Suppressor macrophage (primary cell): ENCODE data around the gene COL4A2.
"Not testable (repeated sequence)": the region's sequence is repeated elsewhere in the genome, so short reads cannot be mapped to it uniquely, and the experiment has no call there.

ENCODE experiments used
- DNase-seq, 4 experiments: peaks; one replicate each; pipeline ENCODE4 v3.0.0-alpha.2; 2020 to 2022

The COL4A2 gene

DNA sequence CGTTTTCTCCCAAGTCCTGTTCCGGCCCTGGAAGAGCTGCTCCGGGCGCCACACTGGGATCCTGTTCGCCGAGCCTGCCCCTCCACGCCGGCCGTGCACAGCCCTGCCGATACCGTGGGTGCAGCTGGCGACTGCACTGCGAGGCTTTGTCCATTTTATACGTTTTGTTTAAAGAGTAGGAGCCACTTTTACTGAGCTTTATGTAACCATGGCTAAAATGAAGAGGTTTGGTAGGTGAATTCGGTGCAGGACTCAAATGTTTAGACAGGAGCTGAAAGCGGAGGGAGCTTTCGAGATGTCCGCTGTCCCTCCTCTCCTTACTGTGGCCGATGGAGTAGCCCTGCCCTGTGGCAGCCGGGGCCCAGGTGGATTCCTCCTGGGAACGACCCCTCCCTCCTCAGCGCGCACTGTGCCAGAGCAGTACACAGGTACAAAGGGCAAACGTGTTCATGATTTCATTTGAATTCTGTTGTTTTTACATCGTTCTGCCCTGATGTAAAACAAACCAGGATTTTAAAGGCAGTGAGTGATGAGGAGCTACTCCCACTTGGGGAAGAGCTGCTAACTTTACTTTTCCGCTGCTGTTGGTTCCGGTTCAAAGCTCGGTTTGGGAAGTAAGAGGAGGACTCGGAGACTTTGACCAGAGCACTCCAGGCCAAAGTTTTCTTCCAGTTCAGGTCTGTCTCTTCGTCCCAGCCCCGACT is 1.7 kb downstream of the COL4A2 start:
- DNase-seq: no peak

DNA sequence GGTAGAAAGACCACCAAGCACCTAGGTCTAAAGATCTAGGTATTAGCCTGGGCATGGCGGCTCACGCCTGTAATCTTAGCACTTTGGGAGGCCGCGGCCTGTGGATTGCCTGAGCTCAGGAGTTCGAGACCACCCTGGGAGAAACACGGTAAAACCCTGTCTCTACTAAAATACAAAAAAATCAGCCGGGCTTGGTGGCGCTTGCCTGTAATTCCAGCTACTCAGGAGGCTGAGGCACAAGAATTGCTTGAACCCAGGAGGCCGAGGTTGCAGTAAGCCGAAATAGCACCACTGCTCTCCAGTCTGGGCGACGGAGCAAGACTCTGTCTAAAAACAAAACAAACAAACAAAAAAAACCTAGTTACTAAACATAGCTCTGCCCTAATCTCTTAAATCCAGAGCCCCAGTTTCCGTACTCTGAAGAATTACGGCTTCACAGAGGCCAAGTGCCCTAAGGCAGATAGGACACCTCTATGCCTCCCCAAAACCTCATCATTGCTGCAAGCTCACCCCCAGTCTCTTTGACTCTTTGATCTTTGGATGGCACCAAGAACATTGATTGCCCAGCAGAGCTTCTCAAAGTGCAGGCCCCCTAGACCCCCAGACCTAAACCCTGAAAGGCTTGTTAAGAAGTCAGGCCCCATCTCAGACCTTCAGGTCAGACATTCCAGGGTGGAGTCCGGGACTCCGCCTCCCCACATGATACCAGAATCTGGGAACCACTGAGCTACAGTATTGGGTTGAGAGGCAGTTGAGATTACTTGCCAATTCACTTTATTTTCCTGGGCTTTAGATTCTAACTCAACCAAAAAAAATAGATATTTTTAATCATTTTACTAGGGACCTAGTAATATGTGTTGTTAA is 2.8 kb downstream of the COL4A2 start:
- no peak for DNase-seq

DNA sequence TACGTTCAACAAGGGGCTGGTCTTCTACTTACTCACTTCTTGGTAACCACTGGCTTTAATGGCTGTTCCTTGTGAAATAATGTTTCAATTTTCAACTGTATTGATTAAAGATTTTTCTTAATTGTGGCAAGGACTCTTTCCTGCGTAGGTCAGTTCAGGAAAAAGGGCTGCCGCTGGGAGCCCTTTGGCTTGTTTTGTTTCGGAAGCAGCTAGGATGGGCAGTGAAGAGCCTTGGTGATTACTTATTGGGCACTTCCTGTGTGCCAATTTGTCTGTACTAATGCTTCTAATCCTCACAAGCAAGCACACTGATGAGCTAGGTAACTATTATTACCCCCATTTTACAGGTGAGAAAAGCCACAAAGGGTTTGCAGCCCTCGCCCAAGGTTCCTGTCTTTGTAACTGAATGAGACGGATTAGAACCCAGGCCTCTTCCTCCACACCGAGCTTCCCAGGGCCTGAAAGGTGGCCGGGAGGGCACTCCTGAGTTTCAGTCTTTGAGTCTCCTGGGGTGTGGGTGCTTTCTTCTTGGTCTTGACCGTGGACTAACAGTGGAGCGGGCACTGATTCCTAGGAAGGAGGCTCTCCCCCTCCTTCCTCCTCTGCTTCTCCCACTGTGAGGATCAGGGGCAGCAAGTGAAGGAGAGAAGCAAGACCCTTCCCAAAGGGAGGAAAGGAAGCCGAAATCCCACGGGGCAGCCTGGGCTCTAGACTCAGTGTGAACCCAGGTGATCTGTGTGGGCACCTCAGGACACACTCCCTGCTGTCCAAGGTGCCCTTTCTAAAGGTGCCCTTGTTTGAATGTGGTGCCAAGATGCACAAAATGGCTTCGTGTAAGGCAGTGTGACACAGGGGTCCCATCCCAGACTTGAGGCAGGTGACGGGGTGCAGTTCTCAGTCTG is 3.7 kb downstream of the COL4A2 start:
- DNase-seq: no peak

DNA sequence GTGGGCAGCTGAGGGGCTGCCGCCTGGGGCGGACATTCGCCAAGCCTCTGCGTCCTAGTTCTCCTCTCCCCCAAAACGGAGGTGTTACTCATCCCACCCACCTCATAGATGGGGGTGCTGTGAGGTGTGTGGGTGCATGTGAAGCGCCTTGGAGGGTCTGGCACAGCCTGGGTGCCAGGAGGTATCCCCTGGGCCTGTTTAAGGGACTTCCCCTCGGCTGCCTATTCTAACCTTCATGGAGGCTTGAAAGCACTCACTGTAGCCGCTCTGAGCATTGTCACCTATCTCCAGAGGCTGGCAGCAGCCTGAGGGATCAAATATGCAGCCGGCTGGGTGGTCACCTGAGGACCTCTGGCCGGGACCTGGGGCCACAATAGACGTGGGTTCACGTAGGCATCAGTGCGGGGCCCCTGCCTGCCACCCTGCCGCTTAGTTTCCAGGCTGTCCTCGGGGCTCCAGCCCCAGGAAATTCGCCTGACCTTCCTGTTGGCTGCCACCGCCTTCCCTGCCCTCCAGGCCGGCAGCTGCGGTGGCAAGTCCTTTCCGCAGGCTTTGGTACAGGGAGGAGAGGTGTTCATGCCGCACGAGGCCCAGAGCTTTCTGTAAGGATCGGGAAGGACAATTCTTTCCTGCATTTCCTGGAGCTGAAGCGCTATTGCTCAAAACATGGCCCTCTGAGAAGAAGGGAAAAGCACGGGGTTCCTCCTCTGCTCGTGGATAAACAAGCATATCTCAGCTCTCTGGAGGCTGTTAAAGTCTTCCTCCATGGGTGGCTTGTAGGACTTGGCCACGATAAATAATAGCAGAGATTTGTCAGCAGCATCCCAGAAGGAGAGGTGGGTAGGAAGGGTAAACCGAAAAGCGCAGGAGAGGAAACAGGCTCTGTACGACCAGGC is 4.6 kb downstream of the COL4A2 start:
- DNase-seq: no peak

DNA sequence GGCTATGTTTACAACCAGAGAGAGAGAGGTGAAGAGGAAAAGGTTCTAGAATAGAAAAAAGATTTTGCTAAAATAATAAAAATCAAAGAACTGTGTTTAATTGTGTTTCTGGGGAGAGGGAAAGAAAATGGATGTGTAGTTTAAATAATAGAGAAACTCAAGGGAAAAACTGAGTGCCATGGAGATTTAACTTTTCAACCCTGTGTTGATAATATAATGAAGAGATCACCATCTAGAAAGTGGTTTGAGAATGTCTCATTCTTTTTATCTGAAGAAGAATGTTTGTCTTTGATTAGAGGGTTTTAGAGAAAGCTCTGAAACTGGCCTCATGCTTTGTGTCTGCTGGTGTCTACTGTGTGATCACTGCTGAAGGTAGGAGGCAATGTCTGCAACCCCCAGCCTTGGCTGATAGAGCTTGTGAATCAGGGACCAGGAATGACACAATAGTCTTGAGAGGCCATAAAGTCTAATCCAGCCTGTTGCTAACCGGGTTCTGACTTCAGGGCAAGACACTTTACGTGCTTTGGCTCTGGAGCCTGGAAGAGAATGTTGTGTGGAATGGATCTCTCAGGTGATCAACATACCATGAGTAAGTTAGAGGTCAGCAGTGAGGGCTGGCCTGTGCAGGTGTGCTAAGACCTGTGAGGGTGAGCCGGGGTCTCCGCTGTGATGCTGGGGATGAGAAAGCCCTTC is 5.4 kb downstream of the COL4A2 start:
- no peak for DNase-seq

DNA sequence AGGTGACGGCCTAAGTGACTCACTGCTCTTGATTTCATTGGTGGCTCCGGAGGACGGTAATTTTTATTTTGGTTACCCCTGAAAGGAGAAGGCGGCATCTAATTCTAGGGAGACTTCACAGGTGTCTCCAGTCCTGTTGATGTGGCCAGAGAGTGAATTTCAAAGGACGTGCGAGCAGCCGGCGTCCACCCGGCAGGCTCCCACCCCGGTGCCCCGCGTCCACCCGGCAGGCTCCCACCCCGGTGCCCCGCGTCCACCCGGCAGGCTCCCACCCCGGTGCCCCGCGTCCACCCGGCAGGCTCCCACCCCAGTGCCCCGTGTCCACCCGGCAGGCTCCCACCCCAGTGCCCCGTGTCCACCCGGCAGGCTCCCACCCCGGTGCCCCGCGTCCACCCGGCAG is 6.2 kb downstream of the COL4A2 start:
- DNase-seq: not testable (repeated sequence)

DNA sequence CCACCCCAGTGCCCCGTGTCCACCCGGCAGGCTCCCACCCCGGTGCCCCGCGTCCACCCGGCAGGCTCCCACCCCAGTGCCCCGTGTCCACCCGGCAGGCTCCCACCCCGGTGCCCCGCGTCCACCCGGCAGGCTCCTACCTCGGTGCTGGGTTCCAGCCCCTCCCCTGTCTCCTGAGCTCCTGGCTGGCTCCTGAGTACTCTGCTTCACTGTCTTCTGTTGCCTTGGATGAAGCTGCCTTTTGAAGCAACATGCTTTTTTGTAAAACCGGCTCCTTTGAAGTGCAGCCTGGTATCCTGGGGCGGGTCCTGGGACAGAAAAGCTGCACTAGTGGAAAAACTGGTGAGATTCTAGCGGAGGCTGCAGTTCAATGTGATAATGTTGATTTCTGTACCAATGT is 6.6 kb downstream of the COL4A2 start:
- not testable (repeated sequence) for DNase-seq

DNA sequence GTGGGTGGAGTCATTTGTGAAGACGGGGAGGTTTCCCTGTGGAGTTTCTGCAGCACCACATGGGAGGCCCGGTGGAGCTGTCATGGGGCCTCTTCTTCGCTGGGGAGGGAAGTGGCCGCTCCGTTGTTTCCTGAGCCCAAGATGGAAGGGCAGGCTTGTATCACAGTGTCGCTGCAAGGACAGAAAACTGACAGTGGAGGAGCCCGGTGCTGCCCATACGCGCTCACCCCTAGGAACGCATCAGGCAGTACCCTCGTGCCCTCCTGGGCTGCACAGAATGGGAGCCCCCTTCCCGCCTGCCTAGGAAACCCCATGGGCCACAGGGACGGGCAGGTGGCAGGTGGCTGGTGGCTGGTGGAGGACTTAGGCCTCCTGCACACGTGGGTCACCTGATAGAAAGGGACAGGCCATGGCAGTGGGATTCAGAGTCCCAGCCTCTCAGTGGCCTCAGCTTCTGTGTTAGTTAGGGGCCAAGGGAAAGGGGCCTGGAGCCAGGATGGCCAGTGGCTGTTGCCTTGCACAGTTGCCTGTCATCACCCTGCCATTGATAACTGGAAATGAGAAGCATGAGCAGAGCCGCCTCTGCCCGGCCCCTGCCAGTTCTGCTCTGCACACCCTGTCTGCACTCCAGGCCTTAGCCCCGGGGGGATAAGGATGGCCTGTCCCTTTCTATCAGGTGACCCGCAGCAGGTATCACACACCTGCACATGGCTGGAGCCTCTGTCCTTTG is 7.6 kb downstream of the COL4A2 start:
- no peak for DNase-seq

DNA sequence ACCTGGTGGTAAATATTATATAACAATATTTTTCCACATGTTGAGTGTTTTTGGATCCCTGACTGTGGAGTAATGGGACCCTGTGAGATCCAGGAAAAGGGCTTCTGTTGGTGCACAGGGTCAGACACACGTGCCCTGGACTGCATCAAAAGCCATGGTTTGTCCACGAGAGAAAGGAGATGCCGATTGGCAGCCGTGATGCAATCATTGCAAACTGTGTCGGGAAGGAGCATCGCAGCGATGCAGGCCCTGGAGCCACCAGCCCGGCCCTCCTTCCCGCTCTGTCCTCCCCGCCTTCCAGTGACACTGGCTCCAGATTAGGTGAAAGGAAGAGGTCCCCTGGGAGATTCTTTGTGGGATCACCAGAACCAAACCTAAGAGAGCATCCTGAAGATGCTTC is 9.1 kb downstream of the COL4A2 start:
- DNase-seq: no peak

DNA sequence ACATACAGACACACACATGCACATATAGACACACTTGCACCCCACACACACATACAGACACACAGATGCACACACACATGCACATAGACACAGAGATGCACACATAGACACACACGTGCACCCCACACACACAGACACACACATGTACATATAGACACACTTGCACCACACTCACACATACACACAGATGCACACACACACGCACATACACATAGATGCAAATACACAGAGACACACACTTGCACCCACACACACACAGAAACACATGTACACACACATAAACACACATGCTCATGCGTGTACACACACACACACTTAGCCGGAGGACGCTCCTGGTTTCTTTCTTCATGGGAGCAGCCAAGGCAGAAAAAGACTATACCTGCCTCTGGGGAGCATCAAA is 10.0 kb downstream of the COL4A2 start:
- no peak for DNase-seq

DNA sequence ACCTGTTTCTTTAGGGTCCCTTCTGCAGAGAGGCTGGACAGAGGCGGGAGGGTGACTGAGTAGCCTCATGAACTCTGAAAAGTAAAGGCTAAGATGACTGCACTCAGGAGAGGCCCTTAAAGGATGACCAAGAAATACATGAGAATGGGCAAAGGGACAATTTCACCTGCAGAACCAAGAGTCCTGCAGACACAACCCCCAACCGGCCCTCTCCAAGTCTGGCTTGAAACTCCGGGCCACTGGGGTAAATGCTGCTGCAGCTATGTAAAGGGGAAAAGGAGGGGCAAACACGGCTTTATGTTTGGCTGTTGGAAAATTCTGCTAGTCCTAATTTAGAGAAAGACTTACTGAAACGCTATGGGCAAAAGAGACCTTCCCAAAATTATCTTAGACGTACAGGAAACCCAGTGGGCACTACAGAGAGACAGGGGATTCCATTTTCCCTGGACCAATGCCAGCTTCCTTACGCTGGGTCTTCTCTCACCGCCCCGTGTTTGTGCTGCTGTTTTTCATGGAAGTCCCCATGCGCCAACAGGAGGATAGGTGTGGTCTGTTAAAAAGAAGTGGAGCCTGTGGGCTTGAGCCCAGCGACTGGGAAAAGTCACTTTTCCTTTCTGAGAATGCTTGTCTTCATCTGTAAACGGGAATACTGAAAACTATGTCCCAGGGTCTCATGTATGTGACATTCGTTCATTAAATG is 10.6 kb downstream of the COL4A2 start:
- DNase-seq: no peak

DNA sequence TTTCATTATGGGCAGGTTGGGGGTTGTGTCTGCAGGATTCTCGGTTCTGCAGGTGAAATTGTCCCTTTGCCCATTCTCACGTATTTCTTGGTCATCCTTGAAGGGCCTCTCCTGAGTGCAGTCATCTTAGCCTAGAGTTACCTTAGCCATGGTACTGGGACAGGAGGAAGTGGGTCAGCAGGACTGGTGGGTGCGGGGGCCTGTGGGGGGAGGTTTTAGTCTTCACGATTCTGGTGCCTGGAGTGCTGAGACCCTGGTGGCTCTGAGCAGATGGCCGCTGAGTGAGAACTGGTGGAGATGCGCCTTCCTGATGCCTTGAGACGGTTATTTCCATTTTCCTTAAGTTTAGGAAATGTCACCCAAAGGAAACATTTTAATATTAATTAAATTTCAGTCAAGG is 11.8 kb downstream of the COL4A2 start:
- DNase-seq: no peak

DNA sequence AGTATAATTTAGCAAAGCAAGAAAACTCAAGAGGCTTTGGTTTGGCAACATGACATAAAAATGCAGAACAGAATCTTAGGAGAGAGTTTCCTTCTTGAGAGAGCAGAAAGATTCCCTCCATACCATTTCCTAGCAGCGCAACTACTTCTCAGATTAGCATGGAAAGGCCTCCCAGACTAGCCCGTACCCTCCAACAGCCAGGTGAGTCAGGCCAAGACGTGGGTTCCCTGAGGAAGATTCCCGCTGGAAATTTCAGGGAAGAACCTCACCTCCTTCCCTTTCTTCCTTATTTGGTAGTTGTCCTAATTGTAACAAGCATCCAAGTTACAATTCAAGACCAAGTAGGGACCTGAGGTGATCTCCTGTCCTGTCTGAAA is 12.3 kb downstream of the COL4A2 start:
- no peak for DNase-seq

DNA sequence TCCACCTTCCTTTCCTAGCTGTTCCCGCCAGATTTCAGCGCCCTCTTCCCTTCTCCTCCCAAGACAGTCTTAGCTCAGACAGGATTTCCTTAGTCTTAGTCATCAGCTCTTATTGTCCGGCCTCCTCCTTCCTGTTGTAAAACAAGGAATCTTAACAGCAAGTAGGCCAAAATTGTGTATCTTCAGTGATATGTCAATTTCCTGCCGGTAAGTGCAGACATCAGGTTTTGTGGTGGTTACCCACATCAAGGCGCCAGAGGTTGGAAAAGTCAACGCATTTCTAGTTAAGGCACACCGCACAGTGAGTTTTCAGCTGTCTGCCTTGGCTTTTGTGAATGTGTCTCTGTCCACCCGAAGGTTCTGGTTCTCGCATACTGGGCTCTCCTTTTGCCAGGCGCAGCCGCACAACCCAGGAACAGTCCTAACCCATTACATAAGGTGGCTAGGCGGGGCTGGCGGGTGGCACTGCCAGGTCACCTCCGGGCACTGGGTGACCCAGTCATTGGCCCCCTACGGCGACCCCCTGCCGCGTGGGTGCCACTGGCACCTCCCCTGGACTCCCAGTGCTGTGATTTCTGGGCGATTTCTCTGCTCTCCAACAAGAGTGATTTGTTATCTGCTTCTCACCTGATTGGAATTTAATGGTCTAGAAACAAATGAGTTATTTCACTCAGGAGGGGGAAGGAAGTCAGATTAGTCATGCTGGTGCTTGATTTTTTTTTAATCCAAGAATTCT is 12.9 kb downstream of the COL4A2 start:
- DNase-seq: peak in 1 of 4 experiments; percentile 12

DNA sequence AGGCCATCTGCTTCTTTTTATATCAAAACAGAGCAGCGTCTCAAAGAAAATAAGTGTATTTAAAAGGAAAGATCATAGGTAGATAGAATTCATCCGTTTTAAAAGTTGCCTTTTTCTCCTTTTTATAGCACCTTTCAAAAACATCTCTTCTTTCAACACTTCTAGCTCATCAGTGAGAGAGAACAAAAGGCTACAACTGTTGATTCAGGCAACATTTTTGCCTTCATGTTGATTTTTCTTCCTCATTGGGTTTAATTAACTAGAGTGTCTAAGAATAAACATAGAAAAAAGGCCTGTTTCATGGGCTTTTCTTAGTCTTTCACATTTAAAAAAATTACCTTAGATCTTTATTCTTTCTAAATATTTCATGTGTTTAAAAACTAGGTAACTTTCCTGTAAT is 13.6 kb downstream of the COL4A2 start:
- no peak for DNase-seq

DNA sequence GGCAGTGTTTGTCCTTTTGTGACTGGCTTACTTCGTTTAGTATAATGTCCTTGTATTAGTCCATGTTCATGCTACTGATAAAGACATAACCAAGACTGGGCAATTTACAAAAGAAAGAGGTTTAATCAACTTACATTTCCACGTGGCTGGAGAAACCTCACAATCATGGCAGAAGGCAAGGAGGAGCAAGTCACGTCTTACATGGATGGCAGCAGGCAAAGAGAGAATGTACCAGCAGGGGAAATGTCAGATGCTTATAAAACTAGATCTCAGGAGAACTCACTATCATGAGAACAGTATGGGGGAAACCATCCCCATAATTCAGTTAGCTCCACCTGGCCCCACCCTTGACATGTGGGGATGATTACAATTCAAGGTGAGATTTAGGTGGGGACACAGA is 14.5 kb downstream of the COL4A2 start:
- not testable (repeated sequence) for DNase-seq

DNA sequence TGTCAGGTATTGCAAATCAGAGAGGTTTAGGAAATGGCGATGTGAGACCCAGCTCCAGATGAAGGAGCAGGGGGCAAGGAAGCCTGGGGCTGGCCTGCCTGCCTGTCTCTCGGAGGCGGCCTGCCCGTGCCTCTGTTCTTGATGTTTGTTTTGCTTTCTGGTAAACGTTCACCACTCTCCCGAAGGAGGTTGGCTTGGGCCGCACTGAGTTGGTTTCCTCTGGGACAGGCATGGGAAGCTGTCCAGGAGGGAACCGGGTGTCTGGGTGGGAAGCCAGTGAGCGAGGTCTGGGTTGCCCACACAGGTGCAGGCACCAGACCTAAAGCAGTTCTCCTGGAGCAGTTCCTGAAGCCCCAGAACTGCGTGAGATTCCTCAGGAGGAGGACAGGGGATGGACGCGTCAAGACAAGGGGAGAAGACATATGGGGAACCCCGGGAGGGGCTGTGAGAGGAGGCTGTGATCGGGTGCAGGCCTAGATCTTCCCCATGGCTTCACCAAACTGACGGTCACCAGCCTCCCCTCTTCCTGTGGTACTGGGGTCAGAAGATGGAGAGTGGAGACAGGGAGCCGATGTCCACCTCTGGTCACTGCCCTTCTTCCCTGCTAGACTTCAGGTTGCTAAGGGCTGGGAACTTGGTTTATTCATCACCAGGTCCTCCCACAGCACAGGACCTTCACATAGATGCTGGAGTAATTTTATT is 15.2 kb downstream of the COL4A2 start:
- DNase-seq: no peak

DNA sequence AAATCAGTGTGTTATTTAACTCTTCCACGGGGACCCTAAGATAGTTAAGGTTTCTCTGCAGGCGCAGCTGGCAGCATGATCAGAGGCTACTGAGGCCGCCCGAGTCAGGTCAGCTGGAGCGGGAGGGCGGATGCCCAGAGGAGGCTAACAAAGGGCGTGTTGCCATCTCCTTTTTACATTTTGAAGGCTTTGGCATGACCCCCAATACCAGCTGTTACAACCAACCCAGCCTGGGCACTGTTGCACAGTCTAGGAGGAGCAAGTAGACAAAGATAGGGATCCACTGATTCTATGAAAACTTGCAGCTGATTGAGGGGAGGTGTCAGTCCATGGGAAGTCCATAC is 15.7 kb downstream of the COL4A2 start:
- DNase-seq: no peak
